RWPE2 (cell line): ENCODE measurements around the gene PDGFRB.

ENCODE experiments used
- ATAC-seq: fragments of 200-7000 bp; cut with Tn5 transposase; 3 replicates; pipeline ENCODE4 v1.9.1; 2021; ENCODE audit warnings: low read depth
- DNase-seq: peaks from one replicate; pipeline ENCODE4 v3.0.0-alpha.2; 2020; ENCODE audit warnings: low spot score
- H3K27ac ChIP-seq: fragments of 450-650 bp; 2 replicates; pipeline ENCODE4 v1.5.1; 2017; ENCODE audit warnings: mild to moderate bottlenecking; ENCODE audit not compliant: poor library complexity, severe bottlenecking
- H3K27me3 ChIP-seq: fragments of 250-450 bp; sonication (Bioruptor Pico); 2 replicates; pipeline ENCODE4 v1.5.1; 2021; ENCODE audit warnings: mild to moderate bottlenecking, moderate library complexity; ENCODE audit not compliant: insufficient read depth, poor library complexity, severe bottlenecking
- H3K36me3 ChIP-seq: fragments of 250-450 bp; sonication (Bioruptor Pico); 2 replicates; pipeline ENCODE4 v1.5.1; 2020; ENCODE audit warnings: low read depth, mild to moderate bottlenecking, moderate library complexity
- H3K4me1 ChIP-seq: fragments of 250-450 bp; sonication (Bioruptor Pico); 2 replicates; pipeline ENCODE4 v1.5.1; 2021; ENCODE audit warnings: mild to moderate bottlenecking, moderate library complexity; ENCODE audit not compliant: insufficient read depth, poor library complexity, severe bottlenecking
- H3K4me3 ChIP-seq: fragments of 250-450 bp; sonication (Bioruptor Pico); 2 replicates; pipeline ENCODE4 v1.5.1; 2021; ENCODE audit warnings: mild to moderate bottlenecking, moderate library complexity; ENCODE audit not compliant: severe bottlenecking
- H3K9me3 ChIP-seq: fragments of 250-450 bp; sonication (Bioruptor Pico); 2 replicates; pipeline ENCODE4 v1.5.1; 2021; ENCODE audit warnings: mild to moderate bottlenecking, moderate library complexity; ENCODE audit not compliant: severe bottlenecking
- CTCF ChIP-seq: fragments of 450-650 bp; IDR thresholded peaks from one replicate; pipeline ENCODE4 v1.5.1; 2017; ENCODE audit warnings: mild to moderate bottlenecking, moderate library complexity; ENCODE audit not compliant: poor library complexity, severe bottlenecking

The PDGFRB gene

DNA sequence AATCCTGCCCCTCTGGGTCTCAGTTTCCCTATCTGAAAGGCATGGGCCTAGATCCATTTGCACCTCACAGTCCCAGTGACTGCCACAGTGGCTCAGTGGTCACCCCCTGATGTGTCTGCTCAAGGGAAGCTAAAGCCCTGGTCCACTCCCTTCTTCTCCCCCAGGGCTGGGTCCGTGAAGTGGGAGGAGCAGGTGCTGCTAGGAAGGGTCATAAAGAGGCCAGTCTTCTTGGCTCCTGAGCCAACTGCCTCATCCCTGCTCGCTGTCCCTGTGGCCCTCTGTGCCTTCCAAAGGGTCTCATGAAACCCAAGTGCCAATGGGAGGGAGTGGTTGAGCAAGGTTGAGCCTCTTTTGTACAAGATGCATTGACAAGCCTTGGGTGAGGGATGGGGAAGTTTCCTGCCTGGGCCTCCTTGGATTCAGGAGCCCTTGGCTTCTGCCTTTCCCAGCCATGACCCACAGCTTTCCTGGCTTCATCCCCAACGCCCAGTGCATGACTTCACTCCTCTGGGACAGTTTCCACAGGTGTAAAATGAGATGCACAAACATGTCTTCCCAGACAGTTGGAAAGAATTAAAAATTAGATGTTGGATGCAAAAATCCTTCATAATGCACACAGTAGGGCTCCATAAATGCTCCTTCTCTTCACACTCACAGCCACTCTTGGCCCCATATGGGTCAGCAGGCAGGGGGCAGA, 32.6 kb upstream of the PDGFRB start:
- ATAC-seq (no peak), DNase-seq (no peak)
- Histone ChIP-seq H3K27ac (no peak overlapping the region), H3K4me1 (no peaks in the 10 kb centered on the region), H3K36me3 (no peaks in the 10 kb centered on the region), H3K4me3 (no peak overlapping the region), H3K27me3 (peaks cover 38% of the 10 kb centered on the region), H3K9me3 (no peaks in the 10 kb centered on the region)
- no peak for TF ChIP-seq CTCF

DNA sequence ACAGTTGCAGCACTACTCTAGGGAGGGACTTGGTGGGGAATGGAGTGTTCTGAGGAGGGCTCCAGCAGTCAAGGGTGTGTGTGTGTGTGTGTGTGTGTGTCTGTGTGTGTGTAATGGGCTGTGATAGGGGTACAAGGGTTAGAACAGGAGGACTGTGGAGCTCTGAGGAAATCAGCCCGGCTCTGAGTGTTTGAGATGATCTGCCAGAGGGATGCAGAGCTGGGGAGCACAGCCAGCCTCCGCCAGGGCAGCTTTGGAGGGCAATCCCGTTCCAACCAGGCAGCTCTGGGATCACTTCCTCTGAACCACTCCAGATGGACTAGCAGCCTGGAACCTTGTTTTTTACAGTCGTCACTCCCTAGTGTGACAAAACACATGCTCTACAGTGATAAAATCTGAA, 31.3 kb upstream of the PDGFRB start:
- no peak for ATAC-seq
- Histone ChIP-seq H3K4me3 (no peak overlapping the region), H3K27ac (no peak overlapping the region), H3K36me3 (no peaks in the 10 kb centered on the region), H3K9me3 (no peaks in the 10 kb centered on the region), H3K4me1 (no peaks in the 10 kb centered on the region), H3K27me3 (peaks cover 38% of the 10 kb centered on the region)
- DNase-seq: no peak
- no peak for TF ChIP-seq CTCF

DNA sequence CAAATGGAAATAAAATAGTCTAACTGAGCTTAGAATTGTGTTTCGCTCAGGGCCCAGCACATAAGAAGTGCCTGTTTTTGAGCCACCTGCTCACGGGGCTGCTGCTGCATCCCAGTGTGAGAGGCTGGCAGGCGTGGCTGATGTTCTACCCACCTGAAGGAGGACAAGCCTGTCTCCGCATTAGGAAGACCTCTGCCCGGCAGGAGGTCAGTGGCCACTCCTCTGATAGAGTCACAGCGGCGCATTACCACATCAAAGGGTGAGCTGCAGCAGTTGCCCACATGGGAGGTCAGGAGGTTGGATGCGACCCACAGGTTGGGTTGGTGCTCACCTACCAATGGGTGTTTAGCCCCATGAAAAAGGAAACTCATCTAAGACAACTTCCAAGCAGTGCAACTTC, 30.5 kb upstream of the PDGFRB start:
- H3K4me1 ChIP-seq: no peaks in the 10 kb centered on the region
- ATAC-seq: no peak
- TF ChIP-seq CTCF: no peak
- H3K27me3 ChIP-seq: peaks cover 34% of the 10 kb centered on the region
- no peak overlapping the region for H3K27ac ChIP-seq
- H3K4me3 ChIP-seq: no peak overlapping the region
- H3K36me3 ChIP-seq: no peaks in the 10 kb centered on the region
- no peak for DNase-seq
- no peaks in the 10 kb centered on the region for H3K9me3 ChIP-seq

GRCh38 chr5:150184990-150185912, 29.6 kb upstream of the PDGFRB start:
- no peak for DNase-seq

More at GRCh38 chr5:150184990-150185912, 29.6 kb upstream of the PDGFRB start:
- no peaks in the 10 kb centered on the region for H3K4me1 ChIP-seq
- H3K27ac ChIP-seq: no peak overlapping the region
- no peak for TF ChIP-seq CTCF
- no peak for ATAC-seq
- no peaks in the 10 kb centered on the region for H3K9me3 ChIP-seq
- H3K4me3 ChIP-seq: no peak overlapping the region
- peaks cover 25% of the 10 kb centered on the region for H3K27me3 ChIP-seq
- no peaks in the 10 kb centered on the region for H3K36me3 ChIP-seq
